ENCODE measurements around the gene LBX1.

The LBX1 gene

GRCh38 chr10:101224910-101225823 lies 4.1 kb downstream of the LBX1 start:
- no peak for FAIRE-seq

GRCh38 chr10:101224060-101224909 lies 5.0 kb downstream of the LBX1 start:
- no peak for FAIRE-seq

GRCh38 chr10:101223274-101224059 lies 5.8 kb downstream of the LBX1 start:
- no peak for FAIRE-seq

- FAIRE-seq = no peak
Measured at GRCh38 chr10:101222683-101223273, 6.5 kb downstream of the LBX1 start.

- no peak for FAIRE-seq
Measured at GRCh38 chr10:101221963-101222531, 7.2 kb downstream of the LBX1 start.

GRCh38 chr10:101221549-101221948 lies 7.7 kb downstream of the LBX1 start:
- FAIRE-seq = no peak

- no peak for FAIRE-seq
Measured at GRCh38 chr10:101219946-101220451, 9.3 kb downstream of the LBX1 start.

- FAIRE-seq = no peak
Measured at GRCh38 chr10:101219139-101219945, 9.9 kb downstream of the LBX1 start.

GRCh38 chr10:101218351-101219138 lies 10.7 kb downstream of the LBX1 start:
- FAIRE-seq = no peak

- no peak for FAIRE-seq
Measured at GRCh38 chr10:101217450-101218281, 11.6 kb downstream of the LBX1 start.

GRCh38 chr10:101217044-101217425 lies 12.2 kb downstream of the LBX1 start:
- FAIRE-seq = no peak

- no peak for FAIRE-seq
Measured at GRCh38 chr10:101216207-101217043, 12.8 kb downstream of the LBX1 start.

GRCh38 chr10:101215397-101216206 lies 13.7 kb downstream of the LBX1 start:
- FAIRE-seq = no peak

GRCh38 chr10:101214446-101215396 lies 14.5 kb downstream of the LBX1 start:
- no peak for FAIRE-seq

- no peak for FAIRE-seq
Measured at GRCh38 chr10:101208543-101208942, 20.7 kb downstream of the LBX1 start.

- FAIRE-seq = no peak
Measured at GRCh38 chr10:101207026-101207425, 22.2 kb downstream of the LBX1 start.

All from colon (tissue), 2 donors.